Measurements from ENCODE around the gene ARL2BP. TPM values are rescaled to one million over a fixed set of nuclear protein-coding genes. Genes with fewer than 3 reads are reported as not detected.

ARL2BP gene
- total and polyA plus RNA-seq, 2 of the 13 experiments (the other 11 are each of a cell fraction or from before 2014, with no cell fraction given) = 64.3 to 67.6 TPM

DNA sequence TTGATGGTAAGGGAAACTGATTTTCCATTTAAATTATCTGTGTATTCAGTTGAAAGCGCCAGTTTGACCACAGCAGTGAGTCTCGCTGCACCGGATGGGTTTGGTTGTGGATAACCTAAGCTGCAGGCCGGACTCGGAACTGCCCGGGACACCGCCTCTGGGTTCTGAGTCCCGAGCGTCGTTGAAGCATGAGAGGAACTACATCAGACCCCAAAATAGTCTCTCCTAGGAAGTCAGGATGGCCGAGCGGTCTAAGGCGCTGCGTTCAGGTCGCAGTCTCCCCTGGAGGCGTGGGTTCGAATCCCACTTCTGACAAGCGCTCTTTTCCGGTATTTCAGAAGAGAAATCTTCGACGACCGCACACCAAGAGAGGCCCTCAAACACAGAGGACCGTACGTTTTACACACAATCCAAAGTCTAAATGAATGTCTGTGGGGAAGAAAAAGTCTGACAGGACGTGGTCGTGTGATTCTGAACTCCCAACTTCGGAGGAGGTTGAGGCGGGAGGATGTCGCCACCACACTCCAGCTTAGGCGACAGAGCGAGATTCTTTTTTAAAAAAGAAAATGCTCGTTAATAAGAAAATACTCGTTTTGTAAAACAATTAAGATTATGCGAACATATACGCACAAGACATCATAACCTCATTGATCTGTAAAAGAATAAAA is 54.8 kb downstream of the ARL2BP start (continued):
- no peak for TF ChIP-seq NR2C2 (CRISPR knock-in tag; IDR thresholded peaks at IDR 0.05; ENCODE audit: borderline replicate concordance)
- no peak; the same call in 1 of the 2 replicates for TF ChIP-seq RELA (CRISPR knock-in tag; IDR thresholded peaks at IDR 0.05)
- TF ChIP-seq ZSCAN5A (CRISPR knock-in tag; IDR thresholded peaks at IDR 0.05; ENCODE audit: borderline replicate concordance) = no peak; the same call in 1 of the 2 replicates
- peak; percentile 61; the same call in 1 of the 2 replicates for TF ChIP-seq TEF (CRISPR knock-in tag; IDR thresholded peaks at IDR 0.05)
- TF ChIP-seq PCBP1 (IDR thresholded peaks at IDR 0.05; ENCODE audit: borderline replicate concordance, low read depth, low read length) = no peak
- peak; percentile 44 for TF ChIP-seq NFIC (IDR thresholded peaks at IDR 0.05; ENCODE audit: low read length)
- TF ChIP-seq ZNF143 (CRISPR knock-in tag; IDR thresholded peaks at IDR 0.05) = no peak
- TF ChIP-seq, protein P1, sequence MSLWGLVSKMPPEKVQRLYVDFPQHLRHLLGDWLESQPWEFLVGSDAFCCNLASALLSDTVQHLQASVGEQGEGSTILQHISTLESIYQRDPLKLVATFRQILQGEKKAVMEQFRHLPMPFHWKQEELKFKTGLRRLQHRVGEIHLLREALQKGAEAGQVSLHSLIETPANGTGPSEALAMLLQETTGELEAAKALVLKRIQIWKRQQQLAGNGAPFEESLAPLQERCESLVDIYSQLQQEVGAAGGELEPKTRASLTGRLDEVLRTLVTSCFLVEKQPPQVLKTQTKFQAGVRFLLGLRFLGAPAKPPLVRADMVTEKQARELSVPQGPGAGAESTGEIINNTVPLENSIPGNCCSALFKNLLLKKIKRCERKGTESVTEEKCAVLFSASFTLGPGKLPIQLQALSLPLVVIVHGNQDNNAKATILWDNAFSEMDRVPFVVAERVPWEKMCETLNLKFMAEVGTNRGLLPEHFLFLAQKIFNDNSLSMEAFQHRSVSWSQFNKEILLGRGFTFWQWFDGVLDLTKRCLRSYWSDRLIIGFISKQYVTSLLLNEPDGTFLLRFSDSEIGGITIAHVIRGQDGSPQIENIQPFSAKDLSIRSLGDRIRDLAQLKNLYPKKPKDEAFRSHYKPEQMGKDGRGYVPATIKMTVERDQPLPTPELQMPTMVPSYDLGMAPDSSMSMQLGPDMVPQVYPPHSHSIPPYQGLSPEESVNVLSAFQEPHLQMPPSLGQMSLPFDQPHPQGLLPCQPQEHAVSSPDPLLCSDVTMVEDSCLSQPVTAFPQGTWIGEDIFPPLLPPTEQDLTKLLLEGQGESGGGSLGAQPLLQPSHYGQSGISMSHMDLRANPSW (CRISPR knock-in tag; IDR thresholded peaks at IDR 0.05; ENCODE audit: borderline replicate concordance) = peak; percentile 96; the same call in 1 of the 2 replicates
- TF ChIP-seq YEATS4 (CRISPR knock-in tag; IDR thresholded peaks at IDR 0.05; ENCODE audit: borderline replicate concordance) = no peak; the same call in 1 of the 2 replicates
- no peak for TF ChIP-seq MTA3 (CRISPR knock-in tag; IDR thresholded peaks at IDR 0.05)
- TF ChIP-seq, protein P2, sequence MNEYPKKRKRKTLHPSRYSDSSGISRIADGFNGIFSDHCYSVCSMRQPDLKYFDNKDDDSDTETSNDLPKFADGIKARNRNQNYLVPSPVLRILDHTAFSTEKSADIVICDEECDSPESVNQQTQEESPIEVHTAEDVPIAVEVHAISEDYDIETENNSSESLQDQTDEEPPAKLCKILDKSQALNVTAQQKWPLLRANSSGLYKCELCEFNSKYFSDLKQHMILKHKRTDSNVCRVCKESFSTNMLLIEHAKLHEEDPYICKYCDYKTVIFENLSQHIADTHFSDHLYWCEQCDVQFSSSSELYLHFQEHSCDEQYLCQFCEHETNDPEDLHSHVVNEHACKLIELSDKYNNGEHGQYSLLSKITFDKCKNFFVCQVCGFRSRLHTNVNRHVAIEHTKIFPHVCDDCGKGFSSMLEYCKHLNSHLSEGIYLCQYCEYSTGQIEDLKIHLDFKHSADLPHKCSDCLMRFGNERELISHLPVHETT (CRISPR knock-in tag; conservative IDR thresholded peaks at IDR 0.05) = peak; percentile 57; the same call in 1 of the 2 replicates
- TF ChIP-seq, protein P3, sequence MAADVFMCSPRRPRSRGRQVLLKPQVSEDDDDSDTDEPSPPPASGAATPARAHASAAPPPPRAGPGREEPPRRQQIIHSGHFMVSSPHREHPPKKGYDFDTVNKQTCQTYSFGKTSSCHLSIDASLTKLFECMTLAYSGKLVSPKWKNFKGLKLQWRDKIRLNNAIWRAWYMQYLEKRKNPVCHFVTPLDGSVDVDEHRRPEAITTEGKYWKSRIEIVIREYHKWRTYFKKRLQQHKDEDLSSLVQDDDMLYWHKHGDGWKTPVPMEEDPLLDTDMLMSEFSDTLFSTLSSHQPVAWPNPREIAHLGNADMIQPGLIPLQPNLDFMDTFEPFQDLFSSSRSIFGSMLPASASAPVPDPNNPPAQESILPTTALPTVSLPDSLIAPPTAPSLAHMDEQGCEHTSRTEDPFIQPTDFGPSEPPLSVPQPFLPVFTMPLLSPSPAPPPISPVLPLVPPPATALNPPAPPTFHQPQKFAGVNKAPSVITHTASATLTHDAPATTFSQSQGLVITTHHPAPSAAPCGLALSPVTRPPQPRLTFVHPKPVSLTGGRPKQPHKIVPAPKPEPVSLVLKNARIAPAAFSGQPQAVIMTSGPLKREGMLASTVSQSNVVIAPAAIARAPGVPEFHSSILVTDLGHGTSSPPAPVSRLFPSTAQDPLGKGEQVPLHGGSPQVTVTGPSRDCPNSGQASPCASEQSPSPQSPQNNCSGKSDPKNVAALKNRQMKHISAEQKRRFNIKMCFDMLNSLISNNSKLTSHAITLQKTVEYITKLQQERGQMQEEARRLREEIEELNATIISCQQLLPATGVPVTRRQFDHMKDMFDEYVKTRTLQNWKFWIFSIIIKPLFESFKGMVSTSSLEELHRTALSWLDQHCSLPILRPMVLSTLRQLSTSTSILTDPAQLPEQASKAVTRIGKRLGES (CRISPR knock-in tag; IDR thresholded peaks at IDR 0.05; ENCODE audit: borderline replicate concordance) = 0 out of 2 replicates have a peak, but pooled peaks have one; percentile 67
- TF ChIP-seq JUN (CRISPR knock-in tag; IDR thresholded peaks at IDR 0.05) = 0 out of 2 replicates have a peak, but pooled peaks have one; percentile 23
- TF ChIP-seq, protein P4, sequence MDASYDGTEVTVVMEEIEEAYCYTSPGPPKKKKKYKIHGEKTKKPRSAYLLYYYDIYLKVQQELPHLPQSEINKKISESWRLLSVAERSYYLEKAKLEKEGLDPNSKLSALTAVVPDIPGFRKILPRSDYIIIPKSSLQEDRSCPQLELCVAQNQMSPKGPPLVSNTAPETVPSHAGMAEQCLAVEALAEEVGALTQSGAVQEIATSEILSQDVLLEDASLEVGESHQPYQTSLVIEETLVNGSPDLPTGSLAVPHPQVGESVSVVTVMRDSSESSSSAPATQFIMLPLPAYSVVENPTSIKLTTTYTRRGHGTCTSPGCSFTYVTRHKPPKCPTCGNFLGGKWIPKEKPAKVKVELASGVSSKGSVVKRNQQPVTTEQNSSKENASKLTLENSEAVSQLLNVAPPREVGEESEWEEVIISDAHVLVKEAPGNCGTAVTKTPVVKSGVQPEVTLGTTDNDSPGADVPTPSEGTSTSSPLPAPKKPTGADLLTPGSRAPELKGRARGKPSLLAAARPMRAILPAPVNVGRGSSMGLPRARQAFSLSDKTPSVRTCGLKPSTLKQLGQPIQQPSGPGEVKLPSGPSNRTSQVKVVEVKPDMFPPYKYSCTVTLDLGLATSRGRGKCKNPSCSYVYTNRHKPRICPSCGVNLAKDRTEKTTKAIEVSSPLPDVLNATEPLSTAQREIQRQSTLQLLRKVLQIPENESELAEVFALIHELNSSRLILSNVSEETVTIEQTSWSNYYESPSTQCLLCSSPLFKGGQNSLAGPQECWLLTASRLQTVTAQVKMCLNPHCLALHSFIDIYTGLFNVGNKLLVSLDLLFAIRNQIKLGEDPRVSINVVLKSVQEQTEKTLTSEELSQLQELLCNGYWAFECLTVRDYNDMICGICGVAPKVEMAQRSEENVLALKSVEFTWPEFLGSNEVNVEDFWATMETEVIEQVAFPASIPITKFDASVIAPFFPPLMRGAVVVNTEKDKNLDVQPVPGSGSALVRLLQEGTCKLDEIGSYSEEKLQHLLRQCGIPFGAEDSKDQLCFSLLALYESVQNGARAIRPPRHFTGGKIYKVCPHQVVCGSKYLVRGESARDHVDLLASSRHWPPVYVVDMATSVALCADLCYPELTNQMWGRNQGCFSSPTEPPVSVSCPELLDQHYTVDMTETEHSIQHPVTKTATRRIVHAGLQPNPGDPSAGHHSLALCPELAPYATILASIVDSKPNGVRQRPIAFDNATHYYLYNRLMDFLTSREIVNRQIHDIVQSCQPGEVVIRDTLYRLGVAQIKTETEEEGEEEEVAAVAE (CRISPR knock-in tag; IDR thresholded peaks at IDR 0.05; ENCODE audit: borderline replicate concordance) = peak; percentile 61; the same call in 1 of the 2 replicates
